Measurements from ENCODE around the gene ZNF878. TPM values are rescaled to one million over a fixed set of nuclear protein-coding genes. Genes with fewer than 3 reads are reported as not detected.

ZNF878 gene
- total and polyA plus RNA-seq, 2 of the 8 experiments (the other 6 are each of a cell fraction or from before 2014, with no cell fraction given): 0.91 to 9.1 TPM

Small RNAs within 50 kb of the gene (small RNA-seq; reads per million reads assigned to genes)
- not detected for gene RF00019 (ENCODE audit: insufficient read depth)
- gene RNA5SP464 (ENCODE audit: insufficient read depth): not detected
- gene RNA5SP465 (ENCODE audit: insufficient read depth): not detected
- not detected for gene RNA5SP466 (ENCODE audit: insufficient read depth)

Other genes starting within 250 kb of the ZNF878 start
- 6.5 and 7.9 TPM in 2 replicates for gene ZNF440, start 238.7 kb downstream of the ZNF878 start, total RNA-seq (2021; fragmentation: NEBNext Ultra II Directional; extraction: Animal tissue kit (Norgen Biotek cat#: 25700))
- gene ZNF440, start 238.7 kb downstream of the ZNF878 start, polyA plus RNA-seq (2011; rRNA removed): 0.63 and 0.77 TPM in 2 replicates
- gene ZNF439, start 204.2 kb downstream of the ZNF878 start, total RNA-seq (2021; fragmentation: NEBNext Ultra II Directional; extraction: Animal tissue kit (Norgen Biotek cat#: 25700)): 0.17 TPM in 1 of 2 replicates, not detected in the other
- 0.05 and 0.09 TPM in 2 replicates for gene ZNF439, start 204.2 kb downstream of the ZNF878 start, polyA plus RNA-seq (2011; rRNA removed)
- 21.2 and 22.8 TPM in 2 replicates for gene ZNF69, start 165.2 kb downstream of the ZNF878 start, total RNA-seq (2021; fragmentation: NEBNext Ultra II Directional; extraction: Animal tissue kit (Norgen Biotek cat#: 25700))
- gene ZNF69, start 165.2 kb downstream of the ZNF878 start, polyA plus RNA-seq (2011; rRNA removed): 5.6 and 6.3 TPM in 2 replicates
- 9.4 and 10.5 TPM in 2 replicates for gene ZNF700, start 127.9 kb downstream of the ZNF878 start, total RNA-seq (2021; fragmentation: NEBNext Ultra II Directional; extraction: Animal tissue kit (Norgen Biotek cat#: 25700))
- 1.5 and 3.0 TPM in 2 replicates for gene ZNF700, start 127.9 kb downstream of the ZNF878 start, polyA plus RNA-seq (2011; rRNA removed)
- 1.7 TPM in 2 replicates for gene ZNF763, start 87.9 kb downstream of the ZNF878 start, total RNA-seq (2021; fragmentation: NEBNext Ultra II Directional; extraction: Animal tissue kit (Norgen Biotek cat#: 25700))
- gene ZNF763, start 87.9 kb downstream of the ZNF878 start, polyA plus RNA-seq (2011; rRNA removed): 0.39 and 0.46 TPM in 2 replicates
- gene ZNF433, start 17.3 kb downstream of the ZNF878 start, total RNA-seq (2021; fragmentation: NEBNext Ultra II Directional; extraction: Animal tissue kit (Norgen Biotek cat#: 25700)): 1.4 and 1.8 TPM in 2 replicates
- gene ZNF433, start 17.3 kb downstream of the ZNF878 start, polyA plus RNA-seq (2011; rRNA removed): 0.68 and 0.71 TPM in 2 replicates
- gene ZNF844, start 11.8 kb upstream of the ZNF878 start, total RNA-seq (2021; fragmentation: NEBNext Ultra II Directional; extraction: Animal tissue kit (Norgen Biotek cat#: 25700)): 9.4 and 9.8 TPM in 2 replicates
- 2.7 and 3.1 TPM in 2 replicates for gene ZNF844, start 11.8 kb upstream of the ZNF878 start, polyA plus RNA-seq (2011; rRNA removed)
- 7.4 and 9.0 TPM in 2 replicates for gene ZNF20, start 87.4 kb upstream of the ZNF878 start, total RNA-seq (2021; fragmentation: NEBNext Ultra II Directional; extraction: Animal tissue kit (Norgen Biotek cat#: 25700))
- gene ZNF20, start 87.4 kb upstream of the ZNF878 start, polyA plus RNA-seq (2011; rRNA removed): 0.75 and 1.6 TPM in 2 replicates
- gene ZNF625, start 103.8 kb upstream of the ZNF878 start, total RNA-seq (2021; fragmentation: NEBNext Ultra II Directional; extraction: Animal tissue kit (Norgen Biotek cat#: 25700)): 23.3 and 26.8 TPM in 2 replicates
- 2.3 and 2.5 TPM in 2 replicates for gene ZNF625, start 103.8 kb upstream of the ZNF878 start, polyA plus RNA-seq (2011; rRNA removed)
- 6.9 and 9.9 TPM in 2 replicates for gene ZNF136, start 110.1 kb upstream of the ZNF878 start, total RNA-seq (2021; fragmentation: NEBNext Ultra II Directional; extraction: Animal tissue kit (Norgen Biotek cat#: 25700))
- 0.85 and 1.6 TPM in 2 replicates for gene ZNF136, start 110.1 kb upstream of the ZNF878 start, polyA plus RNA-seq (2011; rRNA removed)
- gene ZNF44, start 241.9 kb upstream of the ZNF878 start, total RNA-seq (2021; fragmentation: NEBNext Ultra II Directional; extraction: Animal tissue kit (Norgen Biotek cat#: 25700)): 2.8 and 3.2 TPM in 2 replicates
- 0.72 and 1.3 TPM in 2 replicates for gene ZNF44, start 241.9 kb upstream of the ZNF878 start, polyA plus RNA-seq (2011; rRNA removed)

Data from H1 (cell line).